AG10803 (cell line): ENCODE measurements around the gene UGT1A3.

Source experiments
- DNase-seq: peaks from one replicate; pipeline ENCODE4 v3.0.0; 2010; ENCODE audit warnings: low read depth
- H3K4me3 ChIP-seq: 2 replicates; pipeline ENCODE4 v1.5.1; 2011; ENCODE audit warnings: mild to moderate bottlenecking, low read length, control low read depth
- TF ChIP-seq, protein P1 (sequence below): conservative IDR thresholded peaks from 2 replicates; pipeline ENCODE4 v1.5.1; 2011; ENCODE audit warnings: mild to moderate bottlenecking, low read length, control low read depth, inconsistent platforms

UGT1A3 gene

DNA sequence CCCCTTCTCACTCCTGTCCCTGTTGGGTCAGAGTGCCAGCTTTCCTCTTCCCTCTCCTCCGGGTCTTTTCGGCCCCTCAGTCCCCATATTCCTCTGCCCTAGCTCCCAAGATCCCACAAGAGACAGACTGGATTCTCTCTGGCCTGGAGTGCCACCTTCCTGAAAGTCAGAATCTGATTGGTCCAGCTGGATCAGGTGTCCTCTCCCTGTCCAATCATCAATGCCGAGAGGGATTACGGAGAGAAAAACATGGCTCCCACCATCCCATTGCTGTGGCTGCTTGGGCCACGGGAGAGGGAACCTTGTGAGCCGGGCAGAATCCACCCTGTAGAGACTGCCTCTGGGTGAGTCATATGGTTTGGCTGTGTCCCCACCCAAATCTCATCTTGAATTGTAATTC, 46.6 kb downstream of the UGT1A3 start:
- TF ChIP-seq, protein P1, sequence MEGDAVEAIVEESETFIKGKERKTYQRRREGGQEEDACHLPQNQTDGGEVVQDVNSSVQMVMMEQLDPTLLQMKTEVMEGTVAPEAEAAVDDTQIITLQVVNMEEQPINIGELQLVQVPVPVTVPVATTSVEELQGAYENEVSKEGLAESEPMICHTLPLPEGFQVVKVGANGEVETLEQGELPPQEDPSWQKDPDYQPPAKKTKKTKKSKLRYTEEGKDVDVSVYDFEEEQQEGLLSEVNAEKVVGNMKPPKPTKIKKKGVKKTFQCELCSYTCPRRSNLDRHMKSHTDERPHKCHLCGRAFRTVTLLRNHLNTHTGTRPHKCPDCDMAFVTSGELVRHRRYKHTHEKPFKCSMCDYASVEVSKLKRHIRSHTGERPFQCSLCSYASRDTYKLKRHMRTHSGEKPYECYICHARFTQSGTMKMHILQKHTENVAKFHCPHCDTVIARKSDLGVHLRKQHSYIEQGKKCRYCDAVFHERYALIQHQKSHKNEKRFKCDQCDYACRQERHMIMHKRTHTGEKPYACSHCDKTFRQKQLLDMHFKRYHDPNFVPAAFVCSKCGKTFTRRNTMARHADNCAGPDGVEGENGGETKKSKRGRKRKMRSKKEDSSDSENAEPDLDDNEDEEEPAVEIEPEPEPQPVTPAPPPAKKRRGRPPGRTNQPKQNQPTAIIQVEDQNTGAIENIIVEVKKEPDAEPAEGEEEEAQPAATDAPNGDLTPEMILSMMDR = no peak
- DNase-seq = no peak
- no peak overlapping the region for H3K4me3 ChIP-seq

DNA sequence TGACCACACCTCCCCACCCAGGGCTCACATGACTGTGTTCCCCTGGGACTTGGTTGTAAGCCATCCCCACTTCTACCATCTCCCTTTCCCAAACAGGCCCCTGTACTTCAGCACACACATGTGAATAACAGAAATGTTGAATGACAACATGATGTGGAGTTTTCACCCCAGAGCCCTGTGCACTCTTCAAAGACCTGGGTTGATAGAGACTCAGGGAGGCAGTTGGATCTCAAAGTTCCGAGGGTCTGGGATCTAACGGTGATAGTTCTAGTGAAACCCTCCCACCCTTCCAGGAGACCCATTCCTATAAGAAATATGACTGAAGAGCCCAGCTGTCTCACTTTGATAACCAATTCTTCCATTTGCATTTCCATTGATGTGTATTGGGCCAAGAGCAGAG, 49.2 kb downstream of the UGT1A3 start, which contains the start of gene MROH2A:
Gene MROH2A (plus strand): TSS at position 301 of the 400 bp plus-strand sequence. CDS start 1,029 bp downstream, outside the sequence.
- TF ChIP-seq, protein P1 = no peak
- DNase-seq = no peak
- H3K4me3 ChIP-seq = no peak within 1 kb of the TSS

DNA sequence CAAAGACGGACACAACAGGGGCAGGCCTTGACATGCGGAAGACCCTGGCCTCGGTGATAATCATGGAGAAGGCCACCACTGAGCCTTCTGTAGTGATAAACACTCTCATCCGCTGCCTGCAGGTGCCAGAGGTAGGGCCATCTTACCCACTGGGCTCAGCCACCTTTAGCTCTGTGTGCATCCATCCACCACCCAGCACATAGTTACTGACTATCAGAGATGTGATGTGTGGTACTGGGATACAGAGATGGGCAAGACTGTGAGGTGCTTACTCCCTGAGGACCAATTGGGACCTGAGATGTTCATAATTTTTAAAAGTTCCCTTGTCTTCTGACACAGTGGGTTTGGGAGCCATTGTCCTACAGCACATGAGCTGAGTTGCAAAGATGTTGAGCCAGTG, 50.9 kb downstream of the UGT1A3 start:
- TF ChIP-seq, protein P1 = no peak
- H3K4me3 ChIP-seq = no peak overlapping the region
- DNase-seq = no peak

DNA sequence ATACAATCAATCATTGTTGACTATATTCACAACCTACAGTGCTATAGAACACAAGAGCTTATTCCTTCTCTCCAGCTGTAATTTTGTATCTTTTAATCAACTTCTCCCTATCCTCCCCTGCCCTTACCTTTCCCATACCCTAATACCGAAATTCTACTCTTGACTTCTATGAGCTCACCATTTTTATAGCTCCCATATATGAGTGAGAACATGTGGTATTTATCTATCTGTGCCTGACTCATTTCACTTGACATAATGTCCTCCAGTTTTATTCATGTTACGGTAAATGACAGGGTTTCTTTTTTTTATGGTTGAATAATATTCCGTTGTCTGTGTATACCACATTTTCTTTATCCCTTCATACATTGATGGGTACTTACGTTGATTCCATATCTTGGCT, 51.9 kb downstream of the UGT1A3 start:
- TF ChIP-seq, protein P1 = no peak
- no peak overlapping the region for H3K4me3 ChIP-seq
- no peak for DNase-seq

DNA sequence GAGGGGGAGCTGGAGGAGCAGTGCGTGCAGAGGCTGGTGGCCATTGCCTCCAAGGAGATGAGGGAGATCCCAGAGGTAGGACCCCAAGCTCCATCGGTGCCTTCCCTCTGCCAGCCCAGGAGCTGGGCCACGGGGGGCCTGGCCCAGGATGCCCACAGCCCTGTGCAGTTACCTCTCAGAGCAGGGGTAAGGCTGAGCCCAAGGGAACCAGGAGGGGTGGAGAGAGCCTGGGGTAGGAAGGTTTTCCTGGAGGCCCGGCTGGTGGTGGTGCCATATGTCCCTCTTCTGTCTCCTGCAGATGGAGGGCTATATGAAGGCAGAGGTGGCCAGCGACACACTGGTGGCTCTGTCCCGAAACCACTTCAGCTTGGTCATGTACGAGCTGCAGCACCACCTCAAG, 60.7 kb downstream of the UGT1A3 start:
- TF ChIP-seq, protein P1 = no peak
- DNase-seq = no peak

DNA sequence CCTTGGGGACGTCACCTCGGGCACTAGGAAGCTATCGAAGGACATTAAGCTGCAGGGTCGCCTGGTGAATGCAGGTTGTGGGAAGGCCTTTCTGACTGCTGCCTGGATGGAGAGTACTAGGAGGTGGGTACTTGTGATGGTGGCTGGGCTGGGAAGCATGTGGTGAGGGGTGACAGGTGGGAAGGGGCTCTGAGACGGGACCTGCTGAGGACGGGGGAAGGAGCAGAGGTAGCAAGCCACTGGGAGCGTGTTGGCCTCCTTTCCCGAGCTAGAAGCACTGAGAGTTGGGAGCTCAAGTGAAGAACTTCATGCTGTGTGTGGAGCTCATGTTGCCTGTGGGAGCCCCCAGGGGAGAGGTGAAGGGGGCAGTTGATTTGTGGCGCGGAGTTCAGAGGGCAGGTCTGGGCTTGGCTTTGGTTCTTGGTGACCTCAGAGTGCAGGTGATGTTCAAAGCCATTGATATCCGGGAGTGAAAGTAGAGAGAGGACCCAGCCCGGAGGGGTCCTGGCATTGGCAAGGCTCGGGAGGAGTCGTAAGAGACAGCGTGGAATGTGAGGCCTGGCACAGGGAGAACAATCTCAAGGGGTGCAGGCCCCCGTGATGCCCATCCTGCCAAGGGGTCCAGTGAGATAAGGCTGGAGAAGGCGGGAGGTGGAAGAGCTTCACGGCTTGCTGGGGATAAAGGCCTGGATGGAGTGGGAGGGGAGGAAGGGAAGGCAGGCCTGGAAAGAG, 62.5 kb downstream of the UGT1A3 start:
- TF ChIP-seq, protein P1 = no peak
- DNase-seq = no peak
- H3K4me3 ChIP-seq = no peak overlapping the region

More for the DNA sequence above, 60.7 kb downstream of the UGT1A3 start:
- no peak overlapping the region for H3K4me3 ChIP-seq

DNA sequence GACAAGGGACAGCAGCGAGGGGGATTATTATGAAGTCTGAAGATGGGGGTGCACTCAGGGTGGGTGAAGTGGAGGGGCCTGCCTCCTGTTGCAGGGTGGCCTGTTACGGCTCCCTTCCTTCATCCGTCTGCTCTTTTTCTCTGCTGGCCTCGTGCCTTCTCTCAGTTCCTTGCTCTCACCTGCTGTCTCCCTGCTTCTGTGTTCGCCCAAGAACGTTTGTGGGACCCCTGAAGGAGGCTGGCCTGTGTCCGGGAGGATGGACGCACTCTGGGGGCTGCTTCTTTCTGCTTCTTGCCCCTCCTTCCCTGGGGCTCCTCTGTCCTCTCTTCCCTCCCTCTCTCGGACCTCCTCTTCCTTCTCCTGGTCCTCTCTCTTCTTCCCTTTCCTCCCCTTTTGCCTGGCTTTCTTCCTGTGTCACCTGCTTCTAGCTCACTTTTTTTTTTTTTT, 63.1 kb downstream of the UGT1A3 start:
- no peak for DNase-seq
- no peak overlapping the region for H3K4me3 ChIP-seq
- TF ChIP-seq, protein P1 = no peak
